OCI-LY3 (cell line): Measurements from ENCODE around the gene LOC101059915.
"Not testable (repeated sequence)": the region's sequence is repeated elsewhere in the genome, so short reads cannot be mapped to it uniquely, and the experiment has no call there.

Experiments
- CTCF ChIP-seq: fragments of 200-600, 300-600 bp; sonication (generic); IDR thresholded peaks from 2 replicates; pipeline ENCODE4 v1.5.1; 2014; ENCODE audit warnings: antibody characterized with exemption, low read length, low read depth
- EZH2phosphoT487 ChIP-seq: fragments of 200-600 bp; shearing (Covaris generic); IDR thresholded peaks from 2 replicates; pipeline ENCODE4 v1.6.1; 2018; ENCODE audit warnings: antibody characterized with exemption, mixed run types, low read depth

- not testable (repeated sequence) for TF ChIP-seq EZH2phosphoT487, CTCF
These were observed 35.5 kb downstream of the LOC101059915 start for GRCh38 chrX:71702853-71703252.
